Measurements from ENCODE around the gene RFX3. TPM values are rescaled to one million over a fixed set of nuclear protein-coding genes. Genes with fewer than 3 reads are reported as not detected.
A peak's percentile ranks its signal among the peaks of the same experiment; 100 is the strongest.

RFX3 gene
- total and polyA plus RNA-seq, 2 of the 13 experiments (the other 11 are each of a cell fraction or from before 2014, with no cell fraction given): 2.7 to 5.3 TPM

- no peak for TF ChIP-seq KLF15 (CRISPR knock-in tag; IDR thresholded peaks at IDR 0.05; ENCODE audit: borderline replicate concordance)
- no peak for TF ChIP-seq ZNF282 (IDR thresholded peaks at IDR 0.05; ENCODE audit: partially characterized antibody)
- no peak for TF ChIP-seq ZNF644 (CRISPR knock-in tag; IDR thresholded peaks at IDR 0.05; ENCODE audit: low read depth)
- TF ChIP-seq REL (CRISPR knock-in tag; conservative IDR thresholded peaks at IDR 0.05): no peak
- TF ChIP-seq ZNF180 (CRISPR knock-in tag; IDR thresholded peaks at IDR 0.05; ENCODE audit: borderline replicate concordance, low read depth): no peak
- no peak for TF ChIP-seq NR3C1 (CRISPR knock-in tag; IDR thresholded peaks at IDR 0.05)
- peak; percentile 53; the same call in 1 of the 2 replicates for TF ChIP-seq ZMYM4 (CRISPR knock-in tag; IDR thresholded peaks at IDR 0.05)
- TF ChIP-seq JUND (CRISPR knock-in tag; IDR thresholded peaks at IDR 0.05): peak; percentile 61; the same call in 1 of the 2 replicates
- TF ChIP-seq ZNF687 (CRISPR knock-in tag; IDR thresholded peaks at IDR 0.05): no peak
- no peak for TF ChIP-seq POLR2A (IDR thresholded peaks at IDR 0.05; ENCODE audit: insufficient read depth in 1 of 2, low read depth in 2 of 2, low read length in 2 of 2)
- no peak for TF ChIP-seq ZNF138 (CRISPR knock-in tag; IDR thresholded peaks at IDR 0.05; ENCODE audit: low read depth)
- TF ChIP-seq, protein P1, sequence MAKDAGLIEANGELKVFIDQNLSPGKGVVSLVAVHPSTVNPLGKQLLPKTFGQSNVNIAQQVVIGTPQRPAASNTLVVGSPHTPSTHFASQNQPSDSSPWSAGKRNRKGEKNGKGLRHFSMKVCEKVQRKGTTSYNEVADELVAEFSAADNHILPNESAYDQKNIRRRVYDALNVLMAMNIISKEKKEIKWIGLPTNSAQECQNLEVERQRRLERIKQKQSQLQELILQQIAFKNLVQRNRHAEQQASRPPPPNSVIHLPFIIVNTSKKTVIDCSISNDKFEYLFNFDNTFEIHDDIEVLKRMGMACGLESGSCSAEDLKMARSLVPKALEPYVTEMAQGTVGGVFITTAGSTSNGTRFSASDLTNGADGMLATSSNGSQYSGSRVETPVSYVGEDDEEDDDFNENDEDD (CRISPR knock-in tag; IDR thresholded peaks at IDR 0.05; ENCODE audit: borderline replicate concordance): no peak
- TF ChIP-seq GATAD2A (CRISPR knock-in tag; IDR thresholded peaks at IDR 0.05): 0 out of 2 replicates have a peak, but pooled peaks have one; percentile 29
- no peak for TF ChIP-seq NFATC3 (CRISPR knock-in tag; IDR thresholded peaks at IDR 0.05)
- no peak for TF ChIP-seq NFRKB (IDR thresholded peaks at IDR 0.05)
Observed at GRCh38 chr9:3475300-3476020, 50.3 kb downstream of the RFX3 start (continued).

Measured in HepG2 (cell line).